ENCODE data around the gene CD6. TPM values are rescaled to one million over a fixed set of nuclear protein-coding genes. Genes with fewer than 3 reads are reported as not detected.

Gene CD6
- total and polyA plus RNA-seq, 2 donors from 2014 or later: 0.24 to 6.7 TPM

- FAIRE-seq: no peak
Observed at GRCh38 chr11:61023086-61023965, 51.8 kb downstream of the CD6 start.

GRCh38 chr11:61023966-61024295 lies 52.5 kb downstream of the CD6 start:
- Histone ChIP-seq H3K27ac (ENCODE audit: low read depth in 2 of 2, low read length in 2 of 2) (no peak overlapping the region), H3K4me1 (ENCODE audit: control insufficient read depth in 2 of 3, insufficient read depth in 2 of 3, low read depth in 1 of 3, low read length in 3 of 3) (peaks cover 0 to 3% (median 0%) of the 10 kb centered on the region in 3 donors), H3K36me3 (ENCODE audit: control insufficient read depth in 2 of 3, insufficient read depth in 3 of 3, low read length in 3 of 3) (no peaks in the 10 kb centered on the region), H3K9ac (ENCODE audit: low read length in 3 of 3) (no peak overlapping the region), H3K27me3 (ENCODE audit: control insufficient read depth, insufficient read depth, low read length) (no peaks in the 10 kb centered on the region), H3K4me3 (ENCODE audit: low read length in 3 of 3) (no peak overlapping the region), H3K9me3 (ENCODE audit: control insufficient read depth in 2 of 3, insufficient read depth in 1 of 3, low read length in 3 of 3) (no peaks in the 10 kb centered on the region)
- no peak for FAIRE-seq
- DNase-seq: peak in 1 of 5 donors; percentile 16
- intact Hi-C loops (cut with DNase I): no loop called here
- TF ChIP-seq CTCF (IDR thresholded peaks at IDR 0.05; ENCODE audit: borderline replicate concordance, extremely low read depth, insufficient read depth): no peak

More at GRCh38 chr11:61023086-61023965, 51.8 kb downstream of the CD6 start:
- DNase-seq: peak in 1 of 5 donors; percentile 24
- Histone ChIP-seq H3K36me3 (ENCODE audit: control insufficient read depth in 2 of 3, insufficient read depth in 3 of 3, low read length in 3 of 3) (no peaks in the 10 kb centered on the region), H3K4me1 (ENCODE audit: control insufficient read depth in 2 of 3, insufficient read depth in 2 of 3, low read depth in 1 of 3, low read length in 3 of 3) (peaks cover 0 to 3% (median 0%) of the 10 kb centered on the region in 3 donors), H3K27me3 (ENCODE audit: control insufficient read depth, insufficient read depth, low read length) (no peaks in the 10 kb centered on the region), H3K4me3 (ENCODE audit: low read length in 3 of 3) (no peak overlapping the region), H3K27ac (ENCODE audit: low read depth in 2 of 2, low read length in 2 of 2) (no peak overlapping the region), H3K9ac (ENCODE audit: low read length in 3 of 3) (no peak overlapping the region), H3K9me3 (ENCODE audit: control insufficient read depth in 2 of 3, insufficient read depth in 1 of 3, low read length in 3 of 3) (no peaks in the 10 kb centered on the region)
- no peak for TF ChIP-seq CTCF (IDR thresholded peaks at IDR 0.05; ENCODE audit: borderline replicate concordance, extremely low read depth, insufficient read depth)
- intact Hi-C loops (cut with DNase I): no loop called here

DNA sequence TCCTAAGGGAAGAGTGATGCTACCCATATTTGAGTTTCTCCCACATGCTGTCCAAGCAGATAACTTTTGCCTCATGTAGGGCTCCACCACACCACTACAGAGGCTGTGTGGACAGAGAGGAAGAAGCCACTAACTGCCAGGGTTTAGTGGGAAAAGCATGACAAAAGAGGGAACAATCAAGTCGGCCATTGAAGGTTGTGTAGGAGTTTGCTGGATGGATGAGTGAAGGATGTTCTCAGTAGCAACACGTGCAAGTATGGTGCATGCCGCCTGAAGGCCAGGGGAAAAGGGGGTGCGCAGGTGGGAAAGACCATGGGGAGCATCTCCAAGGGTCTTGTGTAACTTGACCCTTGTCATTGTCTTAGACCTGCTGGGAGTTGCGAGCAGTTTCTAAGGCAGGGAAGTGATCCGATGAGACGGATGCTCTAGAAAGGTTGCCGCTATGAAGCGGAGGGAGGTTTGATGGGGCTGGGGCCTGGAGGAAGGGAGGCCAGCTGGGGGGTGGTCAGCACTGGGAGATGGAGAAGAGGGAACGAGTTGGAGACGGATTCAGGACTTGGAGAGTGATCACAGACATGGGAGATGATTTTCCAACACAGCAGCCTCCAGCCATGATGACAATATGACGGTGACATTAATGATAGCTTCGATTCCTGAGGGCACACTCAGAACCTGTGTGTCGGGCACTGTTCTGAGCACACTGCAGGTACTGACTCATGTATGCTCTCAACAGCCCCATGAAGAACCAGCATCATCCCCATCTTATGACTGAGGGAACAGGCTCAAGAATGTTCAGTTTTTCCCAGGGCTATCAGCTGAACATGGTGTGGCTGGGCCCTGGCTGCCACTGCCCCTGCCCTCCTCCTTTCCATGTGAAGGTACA lies 53.7 kb downstream of the CD6 start:
- Histone ChIP-seq H3K4me1 (ENCODE audit: control insufficient read depth in 2 of 3, insufficient read depth in 2 of 3, low read depth in 1 of 3, low read length in 3 of 3) (peaks cover 0 to 3% (median 0%) of the 10 kb centered on the region in 3 donors), H3K4me3 (ENCODE audit: low read length in 3 of 3) (no peak overlapping the region), H3K9me3 (ENCODE audit: control insufficient read depth in 2 of 3, insufficient read depth in 1 of 3, low read length in 3 of 3) (no peaks in the 10 kb centered on the region), H3K36me3 (ENCODE audit: control insufficient read depth in 2 of 3, insufficient read depth in 3 of 3, low read length in 3 of 3) (no peaks in the 10 kb centered on the region), H3K27ac (ENCODE audit: low read depth in 2 of 2, low read length in 2 of 2) (no peak overlapping the region), H3K9ac (ENCODE audit: low read length in 3 of 3) (no peak overlapping the region), H3K27me3 (ENCODE audit: control insufficient read depth, insufficient read depth, low read length) (no peaks in the 10 kb centered on the region)
- no peak for FAIRE-seq
- no peak for TF ChIP-seq CTCF (IDR thresholded peaks at IDR 0.05; ENCODE audit: borderline replicate concordance, extremely low read depth, insufficient read depth)
- DNase-seq: peak in 1 of 5 donors; percentile 25
- intact Hi-C loops (cut with DNase I): no loop called here
